Stimulated activated CD4-positive, alpha-beta T cell treated with anti-CD3 and anti-CD28 coated beads, Interleukin-1b, Interleukin-23, amount 100 ng/mL, for 24 hours (primary cell): ENCODE measurements around the gene SCYGR8.
"Not testable (repeated sequence)": the region's sequence is repeated elsewhere in the genome, so short reads cannot be mapped to it uniquely, and the experiment has no call there.

Experiments used
- DNase-seq, 4 experiments: peaks; one replicate each; pipeline ENCODE4 v3.0.0-alpha.2; 2020; ENCODE audit warnings: low read depth in 4 of 4, low spot score in 1 of 4

The SCYGR8 gene

GRCh38 chr2:227745594-227745993, at the start of gene SCYGR8:
TSS of gene SCYGR8 (plus strand) at chr2:227745894. CDS start at chr2:227745894, 0 bp downstream.
- no peak for DNase-seq

DNA sequence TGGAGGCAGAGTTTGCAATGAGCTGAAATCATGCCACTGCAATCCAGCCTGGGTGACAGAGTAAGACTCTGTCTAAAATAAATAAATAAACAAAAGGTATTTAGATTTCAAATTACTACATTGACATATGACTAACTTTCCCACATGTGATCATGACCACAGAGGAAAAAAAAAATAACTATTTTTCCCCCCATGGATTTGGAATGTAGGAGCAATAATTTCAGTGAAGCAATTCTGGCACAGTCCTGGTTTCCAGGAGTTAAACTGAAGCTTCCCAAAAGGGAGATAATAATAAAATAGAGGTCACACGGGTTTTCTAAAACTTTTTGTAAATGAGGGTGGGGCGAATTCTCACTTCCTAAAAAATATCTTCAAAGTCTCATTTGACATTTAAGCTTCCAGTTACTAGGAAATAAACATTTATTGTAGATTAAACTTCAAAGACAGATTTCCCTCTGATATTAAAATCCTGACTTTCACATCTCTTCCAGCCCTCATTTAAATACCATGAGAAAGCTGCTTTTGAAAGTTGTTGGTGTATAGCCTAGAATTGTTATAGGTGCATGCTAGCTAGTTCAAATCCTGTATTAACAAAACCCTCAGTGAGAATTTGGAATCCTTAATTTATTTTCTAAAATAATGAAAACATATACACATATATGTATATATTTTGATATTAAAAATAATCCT, 48.6 kb upstream of the SCYGR8 start:
- no peak for DNase-seq

GRCh38 chr2:227701556-227701955, 44.1 kb upstream of the SCYGR8 start:
- DNase-seq: no peak

- no peak for DNase-seq
Measured at GRCh38 chr2:227703280-227703732, 42.4 kb upstream of the SCYGR8 start.

- DNase-seq: no peak
Measured at GRCh38 chr2:227703961-227704360, 41.7 kb upstream of the SCYGR8 start.

- no peak for DNase-seq
Measured at GRCh38 chr2:227706859-227707258, 38.8 kb upstream of the SCYGR8 start.

- no peak for DNase-seq
Measured at GRCh38 chr2:227707390-227707789, 38.3 kb upstream of the SCYGR8 start.

DNA sequence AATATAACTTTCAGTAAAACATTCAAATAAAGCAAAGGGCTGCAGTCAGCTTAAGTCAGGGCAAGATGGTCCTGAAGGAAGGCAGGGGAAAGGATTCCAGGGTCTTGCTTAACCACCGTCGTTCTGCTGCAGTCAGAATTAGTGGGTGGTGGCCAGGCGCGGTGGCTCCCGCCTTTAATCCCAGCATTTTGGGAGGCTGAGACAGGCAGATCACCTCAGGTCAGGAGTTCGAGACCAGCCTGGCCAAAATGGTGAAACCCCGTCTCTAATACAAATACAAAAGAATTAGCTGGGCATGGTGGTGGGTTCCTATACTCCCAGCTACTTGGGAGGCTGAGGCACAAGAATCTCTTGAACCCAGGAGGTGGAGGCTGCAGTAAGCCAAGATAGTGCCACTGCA, 34.7 kb upstream of the SCYGR8 start:
- no peak for DNase-seq

DNA sequence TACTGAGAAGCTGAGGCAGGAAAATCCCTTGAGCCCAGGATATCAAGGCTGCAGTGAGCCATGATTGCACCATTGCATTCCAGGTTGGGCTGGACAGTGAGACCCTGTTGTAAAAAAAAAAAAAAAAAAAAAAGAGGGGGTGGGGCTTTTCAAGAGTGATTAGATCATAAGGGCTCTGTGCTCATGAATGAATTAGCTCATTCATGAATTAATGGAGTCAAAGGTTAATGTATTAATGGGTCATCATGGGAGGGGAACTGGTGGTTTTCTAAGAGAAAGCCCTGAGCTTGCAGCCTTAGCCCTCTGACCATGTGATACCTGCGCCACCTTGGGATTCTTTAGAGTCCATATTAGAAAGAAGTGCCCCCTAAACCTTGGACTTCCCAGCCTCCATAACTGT, 32.4 kb upstream of the SCYGR8 start:
- no peak for DNase-seq

DNA sequence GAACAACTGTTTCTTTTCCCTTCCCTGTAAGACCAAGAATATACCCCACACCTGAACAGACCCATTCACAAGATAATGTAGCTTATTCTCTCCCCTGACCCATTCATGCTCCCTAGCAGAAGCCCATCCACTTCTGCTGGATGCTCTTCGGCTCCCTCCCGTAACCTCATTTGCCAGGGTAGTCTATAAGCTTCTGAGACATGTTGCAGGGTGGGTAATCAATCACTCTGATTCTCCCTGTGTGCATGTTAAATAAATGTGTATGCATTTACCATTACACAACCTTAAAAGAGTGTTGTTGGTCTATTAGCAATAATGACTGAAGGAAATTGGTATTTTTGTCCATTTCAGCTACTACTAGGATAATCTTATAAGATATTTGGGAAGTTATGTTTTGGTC, 29.2 kb upstream of the SCYGR8 start:
- DNase-seq: no peak

DNA sequence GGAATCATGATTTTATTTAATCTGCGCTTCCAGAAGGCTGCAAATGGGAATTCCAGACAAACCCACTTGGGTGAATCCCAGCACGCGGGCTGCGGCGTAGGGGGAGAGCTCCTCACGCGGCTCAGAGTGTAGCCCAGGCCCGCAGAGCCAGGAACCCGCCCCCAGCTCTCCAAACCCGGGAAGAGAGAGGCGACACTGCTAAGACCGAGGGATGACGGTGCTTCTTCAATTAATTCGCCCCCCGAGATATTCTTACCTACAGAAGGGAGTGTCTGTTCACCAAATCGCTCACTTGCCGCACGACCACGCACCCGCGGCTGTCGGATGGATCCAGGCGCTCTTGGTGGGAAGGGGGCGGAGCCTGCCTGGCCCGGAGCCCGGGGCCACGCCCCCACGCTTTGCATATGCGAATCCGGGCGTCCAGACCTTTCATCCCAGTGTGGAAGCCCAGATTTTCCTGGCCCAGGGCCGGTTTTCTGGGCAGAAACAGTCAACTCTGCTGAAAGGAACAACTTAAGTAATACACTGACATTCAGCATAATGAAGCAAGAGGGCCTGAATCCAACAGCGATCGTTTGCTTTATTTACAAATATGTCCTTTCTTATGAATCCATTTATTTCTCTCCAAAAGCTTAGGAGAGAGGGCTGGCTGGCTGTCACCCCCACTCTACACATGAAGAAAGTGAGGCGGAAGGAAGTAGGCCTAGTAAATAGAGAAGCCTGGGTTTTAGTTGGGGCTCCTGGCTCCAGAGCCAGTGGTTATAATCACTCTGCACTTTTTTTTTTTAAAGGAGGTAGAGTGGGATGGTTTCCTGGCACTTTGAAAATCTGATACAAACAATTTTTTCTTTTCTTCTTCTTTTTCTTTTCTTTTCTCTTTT, 27.8 kb upstream of the SCYGR8 start, which contains the start of gene SLC19A3:
Gene SLC19A3, minus strand, starts transcription at position 342 of the 881 bp plus-strand sequence. CDS start 15,710 bp downstream, outside the sequence.
- peak in 1 of 4 experiments; percentile 5 for DNase-seq

GRCh38 chr2:227719641-227720040, 26.1 kb upstream of the SCYGR8 start:
- no peak for DNase-seq

DNA sequence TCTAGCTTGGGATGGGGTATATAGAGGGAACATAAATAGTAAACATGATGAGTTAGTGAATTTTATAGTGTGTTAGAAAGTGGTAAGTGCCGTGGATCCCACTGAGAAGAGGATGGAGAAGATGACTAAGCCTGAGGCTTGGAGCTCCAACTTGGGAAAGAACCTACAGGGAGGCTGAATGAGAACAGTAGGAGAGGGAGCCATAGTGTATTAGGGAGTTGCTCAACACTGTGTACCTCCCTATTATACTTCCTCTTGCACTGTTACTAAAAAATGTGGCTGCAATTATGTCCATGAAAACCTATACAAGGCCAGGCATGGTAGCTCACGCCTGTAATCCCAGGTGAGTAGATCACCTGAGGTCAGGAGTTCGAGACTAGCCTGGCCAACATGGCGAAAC, 25.0 kb upstream of the SCYGR8 start:
- DNase-seq: no peak

DNA sequence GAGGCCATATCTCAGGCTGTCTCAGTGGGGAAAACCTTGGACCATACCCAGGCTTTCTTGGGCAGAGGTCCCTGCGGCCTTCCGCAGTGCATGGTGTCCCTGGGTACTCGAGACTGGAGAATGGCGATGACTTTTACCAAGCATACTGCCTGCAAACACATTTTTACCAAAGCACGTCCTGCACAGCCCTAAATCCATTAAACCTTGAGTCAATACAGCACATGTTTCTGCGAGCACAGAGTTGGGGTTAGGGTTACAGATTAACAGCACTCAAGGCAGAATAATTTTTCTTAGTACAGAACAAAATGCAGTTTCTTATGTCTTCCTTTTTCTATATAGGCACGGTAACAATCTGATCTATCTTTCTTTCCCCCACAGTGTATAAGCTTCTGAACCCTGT, 22.9 kb upstream of the SCYGR8 start:
- not testable (repeated sequence) for DNase-seq

- DNase-seq: no peak
Measured at GRCh38 chr2:227724394-227725039, 21.2 kb upstream of the SCYGR8 start, which contains the start of gene SCYGR6. TSS of gene SCYGR6 (minus strand) at chr2:227724757. CDS start at chr2:227724757, 0 bp downstream.

DNA sequence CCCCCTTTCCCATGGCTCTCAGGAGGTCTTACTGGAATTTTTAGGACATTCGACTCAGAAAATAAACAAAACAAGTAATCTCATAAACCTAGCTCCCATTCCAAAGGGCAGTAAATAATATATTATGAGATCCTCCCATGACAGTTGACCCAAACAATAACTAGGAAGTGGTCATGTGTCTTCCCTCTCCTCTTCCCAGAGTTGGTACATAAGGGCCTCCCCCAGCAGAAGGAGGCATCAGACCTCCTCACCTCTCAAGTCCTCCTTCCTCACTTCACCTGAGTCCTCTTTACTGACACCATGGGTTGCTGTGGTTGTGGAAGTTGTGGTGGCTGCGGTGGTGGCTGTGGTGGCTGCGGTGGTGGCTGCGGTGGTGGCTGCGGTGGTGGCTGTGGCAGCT, 17.7 kb upstream of the SCYGR8 start, which contains the start of gene SCYGR7:
Gene SCYGR7, plus strand, starts transcription at position 301 of the 400 bp plus-strand sequence. Its CDS starts 0 bp downstream, at position 301.
- DNase-seq: no peak

DNA sequence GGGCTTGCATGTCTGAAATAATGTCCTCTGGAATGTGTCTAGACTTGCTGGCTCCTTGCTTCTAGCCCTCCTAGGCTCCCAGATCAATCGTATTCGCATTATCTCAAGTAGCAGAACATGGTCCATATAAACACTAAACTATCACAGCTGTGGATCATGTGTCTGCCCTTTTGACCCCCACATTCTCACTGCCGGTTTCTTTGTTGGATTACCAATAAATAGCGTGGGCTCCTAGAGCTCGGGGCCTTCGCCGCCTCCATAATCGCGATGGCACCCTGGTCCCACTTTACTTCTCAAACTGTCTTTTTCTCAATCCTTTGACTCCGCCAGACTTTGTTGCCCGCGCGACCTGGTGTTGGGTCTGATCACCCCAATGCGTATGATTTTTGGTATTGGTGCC, 6.3 kb upstream of the SCYGR8 start:
- no peak for DNase-seq

DNA sequence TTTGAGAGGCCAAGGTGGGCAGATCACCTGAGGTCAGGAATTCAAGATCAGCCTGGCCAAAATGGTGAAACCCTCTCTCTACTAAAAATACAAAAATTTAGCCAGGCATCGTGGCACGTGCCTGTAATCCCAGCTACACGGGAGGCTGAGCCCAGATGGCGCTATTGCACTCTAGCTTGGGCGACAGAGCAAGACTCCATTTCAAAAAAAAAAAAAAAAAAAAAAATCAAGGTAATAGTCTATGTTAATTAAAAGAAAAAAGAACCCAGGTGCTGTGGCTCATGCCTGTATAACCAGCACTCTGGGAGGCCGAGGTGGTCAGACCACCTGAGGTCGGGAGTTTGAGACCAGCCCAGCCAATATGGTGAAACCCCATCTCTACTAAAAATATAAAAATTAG, 5.0 kb upstream of the SCYGR8 start:
- DNase-seq: not testable (repeated sequence)

DNA sequence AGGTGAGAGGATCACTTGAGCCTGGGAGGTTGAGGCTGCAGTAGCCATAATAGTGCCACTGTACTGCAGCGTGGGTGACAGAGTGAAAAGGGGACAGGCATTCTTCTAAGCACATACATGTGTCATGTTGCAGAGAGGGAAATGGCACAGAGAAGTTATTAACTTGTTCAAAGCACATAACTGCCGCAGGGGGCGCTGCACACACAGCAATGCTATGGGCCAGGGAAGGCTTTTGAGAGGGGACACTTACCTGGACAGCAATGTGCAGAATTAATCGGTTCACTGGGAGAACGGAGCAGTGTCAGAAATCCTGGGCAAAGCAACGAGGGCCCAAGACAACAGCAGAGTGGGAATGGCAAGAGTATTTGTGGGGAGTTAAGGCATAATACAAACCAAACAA, 2.4 kb downstream of the SCYGR8 start:
- no peak for DNase-seq

GRCh38 chr2:227756261-227756660, 10.6 kb downstream of the SCYGR8 start:
- DNase-seq: not testable (repeated sequence)

DNA sequence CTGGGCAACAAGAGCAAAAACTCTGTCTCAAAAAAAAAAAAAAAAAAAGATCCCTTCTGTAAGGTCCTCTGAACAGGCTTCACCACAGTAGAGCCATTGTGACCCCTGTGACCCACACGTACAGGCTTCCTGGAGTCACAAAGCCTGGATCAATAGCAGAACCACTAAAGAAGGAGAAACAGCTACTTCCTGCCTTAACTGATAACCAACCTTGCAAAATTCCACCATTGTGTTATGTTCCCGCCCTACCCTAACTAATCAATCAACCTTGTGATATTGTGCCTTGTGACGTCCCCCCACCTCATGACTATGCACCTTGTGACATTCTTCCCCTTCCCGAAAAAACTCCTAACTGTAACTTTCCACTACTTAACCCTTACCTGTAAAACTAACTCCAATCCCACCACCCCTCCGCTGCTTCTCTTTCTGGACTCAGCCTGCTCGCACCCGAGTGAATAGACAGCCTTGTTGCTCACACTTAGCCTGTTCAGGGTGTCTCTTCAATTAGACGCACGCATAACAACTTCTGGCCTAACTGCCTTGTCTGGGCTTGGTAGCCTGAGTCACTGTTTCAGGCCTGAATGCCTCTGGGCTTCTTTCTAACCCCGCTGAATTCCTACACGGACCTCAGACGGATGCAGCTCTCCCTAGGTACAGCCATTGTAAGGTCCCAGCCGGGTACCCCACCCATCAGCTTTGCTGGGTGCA, 13.9 kb downstream of the SCYGR8 start:
- DNase-seq: no peak
